Testis (tissue), 3 donors: ENCODE data around the gene RBBP6. TPM values are rescaled to one million over a fixed set of nuclear protein-coding genes. Genes with fewer than 3 reads are reported as not detected.

ENCODE experiments used
- DNase-seq: peaks from one replicate; pipeline ENCODE4 v3.0.0-alpha.2; 2019
- H3K27ac ChIP-seq, 2 donors: fragments of 200-600 bp; sonication (generic); one replicate each; pipeline ENCODE4 v1.5.1; 2019
- H3K27me3 ChIP-seq: fragments of 200-600 bp; sonication (generic); one replicate; pipeline ENCODE4 v1.5.1; 2019
- H3K36me3 ChIP-seq: fragments of 200-600 bp; sonication (generic); one replicate; pipeline ENCODE4 v1.5.1; 2017; ENCODE audit warnings: low read depth; ENCODE audit errors: missing control alignments
- H3K4me1 ChIP-seq: fragments of 200-600 bp; sonication (generic); one replicate; pipeline ENCODE4 v1.5.1; 2019
- H3K4me3 ChIP-seq, 2 donors: fragments of 200-600 bp; sonication (generic); one replicate each; pipeline ENCODE4 v1.5.1; 2017 to 2019
- H3K9me3 ChIP-seq: fragments of 200-600 bp; sonication (generic); one replicate; pipeline ENCODE4 v1.5.1; 2017
- CTCF ChIP-seq, 3 experiments: fragments of 450-650 bp in 2 of 3; fragments of 200-600 bp in 1 of 3; sonication (generic) in 1 of 3; IDR thresholded peaks; one replicate each; pipeline ENCODE4 v1.5.1; 2016 to 2019; ENCODE audit warnings: antibody characterized with exemption in 3 of 3, mild to moderate bottlenecking in 2 of 3, moderate library complexity in 1 of 3
- POLR2A ChIP-seq: fragments of 450-650 bp; IDR thresholded peaks from one replicate; pipeline ENCODE4 v1.6.1; 2017; ENCODE audit warnings: antibody characterized with exemption, mild to moderate bottlenecking, moderate library complexity
- WGBS, 2 donors: methylation state at CpG; one replicate each; pipeline ENCODE4 v1.1.5; 2018; 5-methylcytosine and 5-hydroxymethylcytosine counted together
- intact Hi-C: fragments of 100-400 bp; cut with DNase I; formaldehyde crosslinking; loops from one replicate; pipeline ENCODE4 v1.15.1; 2023; ENCODE audit warnings: low total_unique reads
- polyA plus RNA-seq: library from polyadenylated mRNA; stranded (reverse); fragments of 350-450 nt; fragmentation: Illumina TruSeq; extraction: RNeasy Lipid Tissue Mini Kit (QIAGEN cat#74804); gene quantifications from one replicate; pipeline ENCODE4 v1.2.3, GENCODE V29; 2014; ENCODE audit warnings: low read depth, low replicate concordance; ENCODE audit not compliant: insufficient read depth
- total RNA-seq, 2 donors: library from RNA; depleted of rRNA; stranded (reverse); fragments of >200 nt; gene quantifications; one replicate each; pipeline ENCODE4 v1.2.3, GENCODE V29; 2016

Gene RBBP6
- total and polyA plus RNA-seq, 3 donors from 2014 or later = 43.3 to 126 (median 112) TPM

GRCh38 chr16:24617502-24617901 lies 78.1 kb downstream of the RBBP6 start:
- Histone ChIP-seq H3K27me3 (no peaks in the 10 kb centered on the region), H3K9me3 (no peaks in the 10 kb centered on the region), H3K36me3 (no peaks in the 10 kb centered on the region), H3K4me3 (no peak overlapping the region), H3K4me1 (no peaks in the 10 kb centered on the region), H3K27ac (no peak overlapping the region)
- 95 to 97% methylated on average over 2 of the region's 2 CpGs for WGBS, 2 donors
- intact Hi-C loops = no loop called here
- no peak for DNase-seq
- TF ChIP-seq CTCF (IDR thresholded peaks at IDR 0.05) (no peak), POLR2A (no peak)

Other genes with a start within 250 kb of the RBBP6 start
- gene TNRC6A, start 190.1 kb downstream of the RBBP6 start, total RNA-seq = 100 to 1,000 TPM in 1 of 2 donors, 10 to 100 TPM in 1; 94.1 to 103 TPM
- 32.3 TPM for gene TNRC6A, start 190.1 kb downstream of the RBBP6 start, polyA plus RNA-seq